Inflammatory macrophage (primary cell): ENCODE results near the gene KLK12.
A peak's percentile ranks its signal among the peaks of the same experiment; 100 is the strongest.
"Not testable (repeated sequence)": the region's sequence is repeated elsewhere in the genome, so short reads cannot be mapped to it uniquely, and the experiment has no call there.

ENCODE experiments used
- DNase-seq, 2 donors: peaks; one replicate each; pipeline ENCODE4 v3.0.0-alpha.2; 2020 to 2022

Gene KLK12

GRCh38 chr19:51014242-51014641 lies 20.6 kb downstream of the KLK12 start:
- DNase-seq = no peak

- no peak for DNase-seq
Observed at GRCh38 chr19:51012661-51013190, 22.1 kb downstream of the KLK12 start.

GRCh38 chr19:51010066-51010795 lies 24.6 kb downstream of the KLK12 start:
- DNase-seq = no peak

- DNase-seq = no peak
Observed at GRCh38 chr19:51009061-51009891, 25.5 kb downstream of the KLK12 start.

- no peak for DNase-seq
Observed at GRCh38 chr19:51007488-51007887, 27.3 kb downstream of the KLK12 start.

- DNase-seq = no peak
Observed at GRCh38 chr19:51006406-51006805, 28.4 kb downstream of the KLK12 start.

- DNase-seq = no peak
Observed at GRCh38 chr19:51005248-51005647, 29.6 kb downstream of the KLK12 start.

GRCh38 chr19:51003316-51003715 lies 31.5 kb downstream of the KLK12 start:
- DNase-seq = no peak

GRCh38 chr19:51002542-51003311 lies 32.1 kb downstream of the KLK12 start:
- peak in 1 of 2 donors; percentile 10 for DNase-seq

- DNase-seq = no peak
Observed at GRCh38 chr19:51002089-51002532, 32.7 kb downstream of the KLK12 start.

- DNase-seq = no peak
Observed at GRCh38 chr19:51001515-51001914, 33.3 kb downstream of the KLK12 start, which contains the start of gene KLK8. Gene KLK8, minus strand, starts transcription at chr19:51001604. Its CDS starts 437 bp downstream, at chr19:51001167.

GRCh38 chr19:51000981-51001380 lies 33.8 kb downstream of the KLK12 start:
- no peak for DNase-seq

- DNase-seq = no peak
Observed at GRCh38 chr19:51000426-51000825, 34.4 kb downstream of the KLK12 start.

GRCh38 chr19:50998686-50999085 lies 36.1 kb downstream of the KLK12 start:
- no peak for DNase-seq

- no peak for DNase-seq
Observed at GRCh38 chr19:50998061-50998460, 36.7 kb downstream of the KLK12 start.

- no peak for DNase-seq
Observed at GRCh38 chr19:50994129-50994528, 40.7 kb downstream of the KLK12 start.

- DNase-seq = no peak
Observed at GRCh38 chr19:50992666-50993035, 42.2 kb downstream of the KLK12 start.

- DNase-seq = not testable (repeated sequence)
Observed at GRCh38 chr19:50984416-50984815, 50.4 kb downstream of the KLK12 start.

- no peak for DNase-seq
Observed at GRCh38 chr19:50983625-50984292, 51.0 kb downstream of the KLK12 start, which contains the start of gene KLK7. Gene KLK7, minus strand, starts transcription at chr19:50983917. Its CDS starts 1,518 bp downstream, at chr19:50982399.

GRCh38 chr19:50982186-50982585 lies 52.6 kb downstream of the KLK12 start:
- no peak for DNase-seq

- DNase-seq = no peak
Observed at GRCh38 chr19:50981587-50982146, 53.1 kb downstream of the KLK12 start.

- no peak for DNase-seq
Observed at GRCh38 chr19:50980208-50980607, 54.6 kb downstream of the KLK12 start.
